B cell (primary cell): Measurements from ENCODE around the gene PDZRN4.

Experiments
- EZH2 ChIP-seq: IDR thresholded peaks from 2 replicates; pipeline ENCODE4 v1.6.1; 2012; ENCODE audit warnings: borderline replicate concordance, low read depth, mild to moderate bottlenecking, moderate library complexity, low read length; ENCODE audit not compliant: insufficient read depth, poor library complexity, severe bottlenecking
- TF ChIP-seq, protein P1 (sequence below): fragments of 200-600 bp; IDR thresholded peaks from one replicate; pipeline ENCODE4 v1.8.0; 2022; ENCODE audit warnings: antibody characterized with exemption, mild to moderate bottlenecking

DNA sequence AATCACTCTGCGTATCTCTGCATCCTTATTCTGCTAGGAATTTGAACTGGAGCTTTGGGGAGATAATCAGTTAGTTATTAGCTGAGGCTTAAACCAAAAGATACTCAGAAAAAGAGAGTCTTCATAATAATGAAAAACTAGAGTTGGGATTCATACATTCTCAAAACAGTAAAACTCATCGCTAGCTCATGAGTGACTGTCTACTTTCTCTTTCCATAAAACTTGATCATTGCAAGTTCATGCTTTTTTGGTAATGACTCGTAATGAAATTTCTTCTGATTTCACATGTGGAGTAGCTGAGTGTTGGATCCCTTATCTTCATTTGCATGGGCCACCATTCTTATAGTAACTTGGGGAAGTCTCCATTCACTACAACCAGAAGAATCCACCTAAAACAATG, 397.7 kb downstream of the PDZRN4 start:
- TF ChIP-seq, protein P1, sequence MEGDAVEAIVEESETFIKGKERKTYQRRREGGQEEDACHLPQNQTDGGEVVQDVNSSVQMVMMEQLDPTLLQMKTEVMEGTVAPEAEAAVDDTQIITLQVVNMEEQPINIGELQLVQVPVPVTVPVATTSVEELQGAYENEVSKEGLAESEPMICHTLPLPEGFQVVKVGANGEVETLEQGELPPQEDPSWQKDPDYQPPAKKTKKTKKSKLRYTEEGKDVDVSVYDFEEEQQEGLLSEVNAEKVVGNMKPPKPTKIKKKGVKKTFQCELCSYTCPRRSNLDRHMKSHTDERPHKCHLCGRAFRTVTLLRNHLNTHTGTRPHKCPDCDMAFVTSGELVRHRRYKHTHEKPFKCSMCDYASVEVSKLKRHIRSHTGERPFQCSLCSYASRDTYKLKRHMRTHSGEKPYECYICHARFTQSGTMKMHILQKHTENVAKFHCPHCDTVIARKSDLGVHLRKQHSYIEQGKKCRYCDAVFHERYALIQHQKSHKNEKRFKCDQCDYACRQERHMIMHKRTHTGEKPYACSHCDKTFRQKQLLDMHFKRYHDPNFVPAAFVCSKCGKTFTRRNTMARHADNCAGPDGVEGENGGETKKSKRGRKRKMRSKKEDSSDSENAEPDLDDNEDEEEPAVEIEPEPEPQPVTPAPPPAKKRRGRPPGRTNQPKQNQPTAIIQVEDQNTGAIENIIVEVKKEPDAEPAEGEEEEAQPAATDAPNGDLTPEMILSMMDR, result no peak
- no peak for TF ChIP-seq EZH2
